Heart left ventricle (tissue), 16 donors: ENCODE measurements around the gene HHAT. TPM values are rescaled to one million over a fixed set of nuclear protein-coding genes. Genes with fewer than 3 reads are reported as not detected.

ENCODE experiments used
- ATAC-seq, 4 donors: fragments of 200-7000 bp; cut with Tn5 transposase; one replicate each; pipeline ENCODE4 v1.9.1; 2020 to 2022; ENCODE audit warnings: moderate library complexity in 4 of 4, mild to moderate bottlenecking in 3 of 4, moderate number of reproducible peaks in 1 of 4
- DNase-seq, 5 donors: peaks; one replicate each; pipeline ENCODE4 v3.0.0-alpha.2; 2020
- H3K27ac ChIP-seq, 12 donors: fragments of 200-600 bp; sonication (generic) in 4 of 12; one replicate each; pipeline versions ENCODE4 v1.5.0 to v1.8.0; 2016 to 2022; ENCODE audit warnings: mild to moderate bottlenecking in 2 of 12
- H3K27me3 ChIP-seq, 9 donors: fragments of 200-600 bp; sonication (generic) in 2 of 9; one replicate each; pipeline versions ENCODE4 v1.5.1 to v1.8.0; 2016 to 2022; ENCODE audit warnings: mild to moderate bottlenecking in 3 of 9
- H3K36me3 ChIP-seq, 9 donors: fragments of 200-600 bp; sonication (generic) in 2 of 9; one replicate each; pipeline versions ENCODE4 v1.5.0 to v1.8.0; 2018 to 2022; ENCODE audit warnings: mild to moderate bottlenecking in 2 of 9
- H3K4me1 ChIP-seq, 12 donors: fragments of 200-600 bp; sonication (generic) in 4 of 12; one replicate each; pipeline versions ENCODE4 v1.5.0 to v1.8.0; 2016 to 2022; ENCODE audit warnings: mild to moderate bottlenecking in 3 of 12
- H3K4me3 ChIP-seq, 12 donors: fragments of 200-600 bp; sonication (generic) in 4 of 12; one replicate each; pipeline versions ENCODE4 v1.5.0 to v1.8.0; 2017 to 2022; ENCODE audit warnings: mild to moderate bottlenecking in 9 of 12, moderate library complexity in 4 of 12
- H3K9me3 ChIP-seq, 12 donors: fragments of 200-600 bp; sonication (generic) in 4 of 12; one replicate each; pipeline versions ENCODE4 v1.5.0 to v1.8.0; 2016 to 2022; ENCODE audit warnings: mild to moderate bottlenecking in 1 of 12
- CTCF ChIP-seq, 12 donors: fragments of 200-600 bp; sonication (generic) in 4 of 12; IDR thresholded peaks; one replicate each; pipeline versions ENCODE4 v1.5.0 to v1.8.0; 2018 to 2022; ENCODE audit warnings: antibody characterized with exemption in 12 of 12, mild to moderate bottlenecking in 5 of 12
- POLR2A ChIP-seq, 2 donors: fragments of 450-650 bp; IDR thresholded peaks; one replicate each; pipeline ENCODE4 v1.6.1; 2017; ENCODE audit warnings: antibody characterized with exemption in 2 of 2, mild to moderate bottlenecking in 2 of 2, moderate library complexity in 2 of 2
- WGBS, 4 donors: extraction: QIAGEN DNeasy Blood & Tissue Kit in 2 of 4; methylation state at CpG; one replicate each; pipeline versions ENCODE4 v1.1.5 to v1.1.7; 2013 to 2018; 5-methylcytosine and 5-hydroxymethylcytosine counted together
- intact Hi-C, 10 donors: fragments of 100-400 bp; cut with DNase I; formaldehyde crosslinking; loops; one replicate each; pipeline versions ENCODE4 v1.11.1 to v1.14.2; 2022
- polyA plus RNA-seq, 2 donors: library from polyadenylated mRNA; stranded (reverse); fragments of 200-250 nt; gene quantifications; one replicate each; pipeline ENCODE4 v1.2.3, GENCODE V29; 2013
- total RNA-seq, 9 donors: library from RNA; depleted of rRNA in 2 of 9; stranded (reverse); fragments of >200 nt in 2 of 9; fragmentation: NEBNext Ultra II Directional in 3 of 9; extraction: Animal tissue kit (Norgen Biotek cat#: 25700) in 3 of 9; gene quantifications; one replicate each; pipeline versions ENCODE4 v1.1.0 to v1.2.4, GENCODE V29; 2016 to 2023
- donor health status: ischemic (EF 13 %, LVEDD 7.1; RV severe dilation, severe dysfunction).
- donor health status: healthy with polysubstance abuse.
- donor health status: DM: no; HTN: yes; CAD: no.
- donor health status: DM: no; HTN: no; CAD: no.
- donor health status: ischemic (EF 25% LVEDD 6.9; RV normal size, moderate dysfunction).
- donor health status: ischemic (EF 25% LVEDD 5.7; RV mildly dilated, moderate dysfunction).
- donor health status: healthy.
- donor health status: DM: yes; HTN: yes; CAD: no.
- donor health status: ischemic (EF 35%, LVEDD 5.7; RV mildly dilated, moderate dysfunction).
- donor health status: nonischemic (EF 11% LVEDD 7.7; RV severe dilation, severe dysfunction).
- donor health status: DM: yes; HTN: yes; CAD: no.
- donor health status: PGD.
- donor health status: ischemic (EF 29% LVEDD 5.4; RV normal size, mild dysfunction).
- donor health status: nonischemic (EF 23%, LVEDD 6.1; RV moderate dilation, normal function).

Gene HHAT
- total and polyA plus RNA-seq, 11 donors: 0.98 to 4.7 (median 2.8) TPM

DNA sequence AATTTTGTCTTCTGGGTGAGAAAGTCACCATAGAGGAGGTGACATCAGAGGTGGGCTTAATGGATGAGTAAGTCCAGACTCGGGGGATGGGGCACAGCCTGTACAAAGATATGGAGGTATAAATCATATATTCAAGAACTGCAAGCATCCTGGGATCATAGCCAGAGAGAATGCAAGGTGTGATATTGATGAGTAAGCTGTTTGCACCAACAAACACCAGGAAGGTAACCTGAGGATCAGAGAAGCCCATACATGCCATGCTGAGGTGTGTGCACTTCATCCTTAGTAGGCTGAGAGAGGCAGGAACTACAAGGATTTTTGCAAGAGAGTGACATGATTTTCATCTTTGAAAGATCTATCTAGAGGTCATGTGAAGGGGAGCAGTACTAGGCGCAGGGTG is 306.4 kb downstream of the HHAT start:
- 86 to 92% (median 92%) methylated on average over 2 of the region's 2 CpGs for WGBS, 4 donors
- intact Hi-C loops: no loop called here
- ATAC-seq (no peak), DNase-seq (no peak)
- Histone ChIP-seq H3K27ac (no peak overlapping the region), H3K4me1 (peaks cover 0 to 29% (median 6%) of the 10 kb centered on the region in 12 donors), H3K27me3 (no peaks in the 10 kb centered on the region), H3K4me3 (no peak overlapping the region), H3K36me3 (no peaks in the 10 kb centered on the region), H3K9me3 (no peaks in the 10 kb centered on the region)
- TF ChIP-seq POLR2A (IDR thresholded peaks at IDR 0.05) (no peak), CTCF (IDR thresholded peaks at IDR 0.05) (no peak)

- ATAC-seq: no peak
- peaks cover 0 to 9% (median 2%) of the 10 kb centered on the region in 12 donors for H3K4me1 ChIP-seq
- 84 to 90% (median 86%) methylated on average over 5 of the region's 5 CpGs for WGBS, 4 donors
- intact Hi-C loops: no loop called here
- DNase-seq: no peak
- no peak for TF ChIP-seq CTCF (IDR thresholded peaks at IDR 0.05)
- no peak for TF ChIP-seq POLR2A (IDR thresholded peaks at IDR 0.05)
- no peaks in the 10 kb centered on the region for H3K36me3 ChIP-seq
- H3K27ac ChIP-seq: no peak overlapping the region
- H3K27me3 ChIP-seq: no peaks in the 10 kb centered on the region
- H3K4me3 ChIP-seq: no peak overlapping the region
- H3K9me3 ChIP-seq: no peaks in the 10 kb centered on the region
Observed at GRCh38 chr1:210641582-210641981, 312.9 kb downstream of the HHAT start.

- no peaks in the 10 kb centered on the region for H3K36me3 ChIP-seq
- H3K4me1 ChIP-seq: peaks cover 0 to 9% (median 2%) of the 10 kb centered on the region in 12 donors
- ATAC-seq (no peak), DNase-seq (no peak)
- no peak for TF ChIP-seq POLR2A (IDR thresholded peaks at IDR 0.05)
- no peak for TF ChIP-seq CTCF (IDR thresholded peaks at IDR 0.05)
- no peak overlapping the region for H3K4me3 ChIP-seq
- no peak overlapping the region for H3K27ac ChIP-seq
- 71 to 77% (median 75%) methylated on average over 7 of the region's 7 CpGs for WGBS, 4 donors
- H3K9me3 ChIP-seq: no peaks in the 10 kb centered on the region
- H3K27me3 ChIP-seq: no peaks in the 10 kb centered on the region
- intact Hi-C loops: no loop called here
Observed at GRCh38 chr1:210645582-210646257, 317.0 kb downstream of the HHAT start.

- Histone ChIP-seq H3K36me3 (no peaks in the 10 kb centered on the region), H3K4me1 (peaks cover 0 to 9% (median 2%) of the 10 kb centered on the region in 12 donors), H3K9me3 (no peaks in the 10 kb centered on the region), H3K4me3 (no peak overlapping the region), H3K27me3 (no peaks in the 10 kb centered on the region), H3K27ac (no peak overlapping the region)
- WGBS, 4 donors: 53 to 85% (median 77%) methylated on average over 2 of the region's 2 CpGs
- ATAC-seq (no peak), DNase-seq (no peak)
- TF ChIP-seq POLR2A (IDR thresholded peaks at IDR 0.05) (no peak), CTCF (IDR thresholded peaks at IDR 0.05) (no peak)
- intact Hi-C loops: no loop called here
Observed at GRCh38 chr1:210646258-210646616, 317.5 kb downstream of the HHAT start.
